Inflammatory macrophage treated with lipopolysaccharide for 4 hours (primary cell): ENCODE measurements around the gene ATF7.
A peak's percentile ranks its signal among the peaks of the same experiment; 100 is the strongest.
"Not testable (repeated sequence)": the region's sequence is repeated elsewhere in the genome, so short reads cannot be mapped to it uniquely, and the experiment has no call there.

ENCODE experiments used
- DNase-seq: peaks from one replicate; pipeline ENCODE4 v3.0.0-alpha.2; 2020

Gene ATF7

GRCh38 chr12:53625946-53626701 is at the start of gene ATF7:
Gene ATF7 (minus strand): TSS chr12:53626382. CDS start chr12:53601000, 25,382 bp downstream.
- peak; percentile 97 for DNase-seq

- DNase-seq, result peak; percentile 10
Observed at GRCh38 chr12:53674977-53675700, 49.0 kb upstream of the ATF7 start.

GRCh38 chr12:53670971-53671370 is 44.8 kb upstream of the ATF7 start:
- no peak for DNase-seq

GRCh38 chr12:53670308-53670707 is 44.1 kb upstream of the ATF7 start:
- DNase-seq, result no peak

GRCh38 chr12:53667080-53667479 is 40.9 kb upstream of the ATF7 start:
- DNase-seq, result no peak

GRCh38 chr12:53664936-53665335 is 38.8 kb upstream of the ATF7 start:
- no peak for DNase-seq

- no peak for DNase-seq
Observed at GRCh38 chr12:53664191-53664590, 38.0 kb upstream of the ATF7 start.

- DNase-seq, result no peak
Observed at GRCh38 chr12:53660041-53660440, 33.9 kb upstream of the ATF7 start.

GRCh38 chr12:53659571-53659981 is 33.4 kb upstream of the ATF7 start:
- no peak for DNase-seq

GRCh38 chr12:53659011-53659551 is 32.9 kb upstream of the ATF7 start:
- DNase-seq, result no peak

- no peak for DNase-seq
Observed at GRCh38 chr12:53657041-53657440, 30.9 kb upstream of the ATF7 start.

- no peak for DNase-seq
Observed at GRCh38 chr12:53653595-53653994, 27.4 kb upstream of the ATF7 start.

GRCh38 chr12:53652366-53652765 is 26.2 kb upstream of the ATF7 start:
- DNase-seq, result no peak

GRCh38 chr12:53651737-53652136 is 25.6 kb upstream of the ATF7 start:
- DNase-seq, result no peak

GRCh38 chr12:53646300-53646699 is 20.1 kb upstream of the ATF7 start:
- DNase-seq, result not testable (repeated sequence)

- no peak for DNase-seq
Observed at GRCh38 chr12:53645165-53645564, 19.0 kb upstream of the ATF7 start.

GRCh38 chr12:53644133-53644532 is 18.0 kb upstream of the ATF7 start:
- no peak for DNase-seq

GRCh38 chr12:53643232-53643979 is 17.2 kb upstream of the ATF7 start:
- no peak for DNase-seq

- no peak for DNase-seq
Observed at GRCh38 chr12:53638057-53638456, 11.9 kb upstream of the ATF7 start.

GRCh38 chr12:53636641-53637040 is 10.5 kb upstream of the ATF7 start:
- DNase-seq, result no peak

- DNase-seq, result not testable (repeated sequence)
Observed at GRCh38 chr12:53635708-53636107, 9.5 kb upstream of the ATF7 start.

- no peak for DNase-seq
Observed at GRCh38 chr12:53631721-53632120, 5.5 kb upstream of the ATF7 start.

GRCh38 chr12:53627919-53628318 is 1.7 kb upstream of the ATF7 start:
- DNase-seq, result no peak
